Left renal pelvis (tissue), 4 donors: ENCODE results near the gene ALDH1L1. TPM values are rescaled to one million over a fixed set of nuclear protein-coding genes. Genes with fewer than 3 reads are reported as not detected.

Experiments
- DNase-seq, 4 donors: peaks; one replicate each; pipeline ENCODE4 v3.0.0-alpha.2; 2013; ENCODE audit warnings: low read depth in 4 of 4, low spot score in 3 of 4
- polyA plus RNA-seq, 4 donors: library from polyadenylated mRNA; unstranded; fragments of 120-200 nt; gene quantifications; one replicate each; pipeline ENCODE4 v1.2.1, GENCODE V29; 2013; ENCODE audit not compliant: insufficient read length in 4 of 4

Gene ALDH1L1
- polyA plus RNA-seq: 10 to 100 TPM in 3 of 4 donors, 1 to 10 TPM in 1; 3.2 to 48.3 (median 30.3) TPM

DNA sequence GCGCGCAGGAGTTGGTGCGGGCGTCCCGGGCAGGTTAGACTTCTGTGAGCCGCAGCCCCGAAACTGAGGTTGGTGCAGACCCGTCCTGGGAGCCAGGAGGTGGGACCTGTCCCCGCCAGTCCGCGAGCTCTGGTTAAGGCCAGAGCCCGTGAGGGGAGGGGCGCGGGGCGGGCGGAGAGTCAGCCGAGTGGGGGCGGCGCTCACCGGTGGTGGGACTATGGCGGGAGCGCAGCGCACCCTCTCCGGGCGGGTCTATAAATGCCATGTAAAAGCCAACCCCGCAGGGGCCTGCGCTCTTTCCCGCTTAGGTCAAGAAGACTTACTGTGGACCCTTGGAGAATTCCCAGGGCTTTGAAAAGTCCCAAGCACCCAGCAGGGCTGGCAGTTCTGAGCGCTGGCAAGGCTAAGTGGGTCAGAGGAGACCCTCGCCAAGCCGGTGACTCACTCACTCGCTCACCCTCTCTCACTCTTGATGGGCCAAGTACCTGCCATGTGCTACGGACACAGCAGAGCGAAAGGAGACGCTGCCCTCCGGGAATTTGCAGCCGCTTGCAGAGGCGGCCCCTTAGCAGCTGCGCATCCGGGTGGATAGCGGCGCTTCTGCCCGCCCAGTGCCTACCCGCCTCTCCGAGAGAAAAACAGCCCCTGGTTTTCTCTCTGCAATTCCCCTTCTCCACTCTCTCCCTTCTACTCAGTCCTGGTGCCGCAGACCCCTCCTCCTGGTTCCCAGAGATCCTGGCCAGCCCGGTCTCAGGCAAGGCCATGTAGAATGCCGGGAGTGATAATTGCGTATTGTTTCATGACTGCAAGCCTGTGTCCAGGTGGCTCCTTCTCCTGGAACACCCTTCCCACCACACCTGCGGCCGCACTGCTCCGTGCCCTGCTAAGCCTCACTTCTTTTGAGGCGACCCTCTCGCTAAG, at the start of gene ALDH1L1:
TSS of gene ALDH1L1 (minus strand) at position 110 of the 921 bp plus-strand sequence. CDS start 19,607 bp downstream, outside the sequence.
- peak in 2 of 4 donors; percentile 33 for DNase-seq

GRCh38 chr3:126226374-126226773, 46.0 kb upstream of the ALDH1L1 start:
- DNase-seq: no peak

DNA sequence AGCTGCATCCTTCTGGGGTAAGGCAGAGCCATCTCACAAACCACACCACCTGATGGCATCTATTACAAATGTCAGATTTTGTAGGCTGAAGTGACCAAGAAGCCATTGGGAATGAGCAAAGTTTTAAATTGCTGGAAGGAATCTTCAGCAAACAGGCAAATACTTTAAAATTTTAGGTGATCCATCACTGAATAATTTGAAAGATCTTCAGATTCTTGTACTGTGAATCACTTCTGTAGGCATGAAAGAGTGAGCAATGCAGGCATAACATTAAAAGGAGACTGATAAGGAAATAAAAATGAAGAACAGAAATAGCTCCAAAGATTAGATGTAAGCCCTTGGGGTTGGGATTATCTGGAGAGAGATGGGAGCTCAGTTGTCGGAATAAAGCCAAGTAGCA, 36.0 kb upstream of the ALDH1L1 start:
- DNase-seq: no peak

DNA sequence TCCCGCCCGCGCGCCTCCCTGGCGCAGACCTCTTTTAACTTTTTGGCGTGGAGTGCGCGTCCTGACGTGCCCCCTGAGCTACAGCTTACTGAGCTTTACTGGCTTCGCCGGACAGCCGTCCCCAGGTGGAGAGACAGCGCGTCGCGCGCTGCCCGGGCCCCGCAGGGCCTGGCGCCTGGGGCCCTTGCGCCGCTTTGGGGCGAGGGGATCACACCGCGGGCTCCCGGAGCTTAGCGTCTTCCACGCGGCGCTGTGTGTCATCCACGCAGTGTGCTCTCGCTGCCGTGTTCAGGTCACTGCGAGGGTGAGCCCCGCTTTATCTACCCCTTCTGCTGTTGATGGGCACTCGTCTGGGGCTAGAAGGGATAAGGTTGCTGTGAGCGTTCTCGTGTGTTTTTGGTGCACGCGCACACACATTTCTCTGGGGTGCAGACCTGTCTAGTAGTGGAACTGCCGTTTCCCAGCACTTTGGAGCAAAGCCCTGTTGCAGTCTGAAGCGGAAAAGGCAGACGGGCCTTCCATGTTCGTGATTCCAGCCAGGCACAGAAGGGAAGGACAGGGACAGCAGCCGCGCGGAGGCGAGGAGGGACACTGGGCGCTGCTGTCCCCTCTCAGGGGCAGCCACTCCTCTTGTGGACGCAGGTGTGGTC, 33.1 kb upstream of the ALDH1L1 start:
- no peak for DNase-seq

DNA sequence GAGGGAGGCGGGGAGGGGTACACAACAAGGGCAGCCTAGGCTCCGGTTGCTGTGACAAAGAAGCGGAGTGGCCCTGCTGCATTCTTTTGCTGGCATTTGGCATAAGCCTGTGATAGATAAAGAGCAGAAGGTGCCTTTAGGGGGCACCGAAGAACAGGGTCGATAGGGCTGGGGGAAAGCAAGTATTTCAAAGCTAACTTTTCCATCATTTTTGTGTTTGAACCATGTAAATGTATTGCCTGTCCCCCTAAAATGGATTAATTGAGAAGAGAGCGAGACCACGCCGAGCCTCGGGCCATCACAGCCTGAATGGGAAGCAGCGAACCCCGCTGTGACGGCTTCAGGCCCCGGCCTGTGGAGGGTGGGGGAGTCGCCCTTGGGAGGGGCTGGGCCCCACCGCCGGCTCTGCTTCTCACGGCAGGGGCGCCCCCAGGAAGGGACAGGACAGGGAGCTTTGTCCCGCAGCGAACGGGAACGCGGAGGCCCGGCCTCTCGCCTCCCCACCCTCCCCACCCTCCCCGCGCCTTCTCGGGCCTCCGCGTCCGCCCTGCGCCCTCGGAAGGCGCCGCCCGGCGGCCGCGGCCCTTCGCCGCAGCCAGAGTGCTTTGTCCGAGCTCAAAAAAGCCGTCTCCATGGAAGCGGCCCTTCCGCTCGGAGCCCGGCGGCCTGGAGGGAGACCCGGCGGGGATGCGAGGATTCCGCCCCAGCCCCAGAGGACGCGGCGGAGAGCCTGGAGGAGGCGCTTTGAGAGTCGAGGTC, 32.4 kb upstream of the ALDH1L1 start:
- DNase-seq: peak in 3 of 4 donors; percentile 44 to 51 (median 51)

DNA sequence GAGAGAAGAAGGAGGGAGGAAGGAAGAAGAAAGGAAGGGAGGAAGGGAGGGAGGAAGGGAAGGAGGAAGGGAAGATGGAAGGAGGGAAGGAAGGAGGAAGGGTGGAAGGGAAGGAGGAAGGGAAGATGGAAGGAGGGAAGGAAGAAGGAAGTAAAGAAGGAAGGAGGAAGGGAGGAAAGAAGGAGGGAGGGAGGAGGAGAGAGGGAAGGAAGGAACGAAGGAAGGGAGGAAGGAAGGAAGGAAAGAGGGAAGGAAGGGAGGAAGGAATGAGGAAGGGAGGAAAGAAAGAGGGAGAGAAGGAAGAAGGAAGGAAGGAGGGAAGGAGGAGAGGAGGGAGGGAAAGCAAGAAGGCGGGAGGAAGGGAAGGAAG, 31.8 kb upstream of the ALDH1L1 start:
- DNase-seq: no peak

DNA sequence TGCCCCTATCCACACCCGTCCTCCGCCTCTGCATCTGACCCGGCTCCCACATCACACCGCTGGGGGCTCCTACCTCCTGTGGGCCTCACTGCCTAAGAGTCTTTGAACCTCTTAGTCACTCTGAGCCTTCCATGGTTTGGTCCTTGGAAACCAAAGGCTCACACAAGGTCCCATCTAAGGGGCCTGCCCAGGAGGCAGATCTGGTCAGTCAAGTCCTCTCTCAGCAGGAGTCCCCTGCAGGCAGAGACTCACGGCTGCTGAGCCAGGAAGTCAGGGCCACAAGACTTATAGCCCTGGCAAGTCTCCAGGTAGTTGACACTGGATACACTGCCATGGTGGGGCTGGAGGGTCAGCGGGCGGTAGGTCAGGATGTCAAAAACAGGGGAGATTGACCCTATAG, 31.2 kb upstream of the ALDH1L1 start:
- no peak for DNase-seq

DNA sequence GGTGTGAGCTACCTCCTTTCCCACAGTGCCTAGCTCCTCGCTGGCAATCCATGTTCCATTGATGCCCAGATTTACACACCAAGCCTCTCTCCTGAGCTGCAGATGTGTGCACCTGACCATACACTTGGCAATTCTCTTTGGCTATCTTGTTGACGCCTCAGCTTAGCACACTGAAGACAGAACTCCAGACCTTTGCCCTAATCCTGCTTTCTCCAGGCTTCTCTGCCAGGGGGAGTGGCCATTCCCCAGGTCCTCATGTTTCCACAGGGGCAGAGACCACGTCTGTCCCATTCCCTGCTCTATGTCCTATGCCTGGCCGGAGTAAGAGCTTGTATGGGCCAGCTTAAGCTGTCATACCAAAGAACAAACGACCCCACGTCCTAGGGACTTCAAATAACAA, 30.2 kb upstream of the ALDH1L1 start:
- no peak for DNase-seq

GRCh38 chr3:126209741-126210140, 29.4 kb upstream of the ALDH1L1 start:
- DNase-seq: no peak

DNA sequence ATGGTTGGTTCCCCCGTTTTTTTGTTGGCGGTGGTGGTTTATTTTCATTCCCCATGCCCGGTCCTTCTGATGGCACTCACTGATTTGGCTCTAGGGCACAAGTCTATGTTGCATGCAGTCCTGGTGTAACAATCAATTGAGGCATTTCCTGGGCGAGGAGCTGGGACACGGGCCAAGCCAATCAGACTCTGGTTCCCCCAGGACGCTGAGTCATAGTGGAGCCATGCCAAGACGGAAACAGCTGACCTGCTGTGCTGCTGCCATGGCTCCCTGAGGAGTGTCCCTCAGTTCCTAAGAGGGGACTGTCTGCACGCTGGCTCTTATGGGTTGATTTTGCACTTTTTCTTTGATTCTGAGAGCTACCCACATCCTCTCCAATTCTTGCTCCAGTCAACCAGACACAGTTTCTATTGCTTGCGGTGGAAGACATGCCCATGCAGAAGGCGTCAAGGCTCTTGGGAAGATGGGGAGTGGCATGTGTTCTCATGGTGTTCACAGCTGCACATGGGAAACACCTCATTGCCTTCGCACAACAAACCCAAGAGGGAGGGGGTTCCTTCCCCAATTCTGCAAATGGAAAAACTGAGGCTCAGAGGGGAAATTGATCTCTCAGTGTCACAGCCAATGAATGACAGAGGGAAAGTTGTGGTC, 28.3 kb upstream of the ALDH1L1 start:
- no peak for DNase-seq

DNA sequence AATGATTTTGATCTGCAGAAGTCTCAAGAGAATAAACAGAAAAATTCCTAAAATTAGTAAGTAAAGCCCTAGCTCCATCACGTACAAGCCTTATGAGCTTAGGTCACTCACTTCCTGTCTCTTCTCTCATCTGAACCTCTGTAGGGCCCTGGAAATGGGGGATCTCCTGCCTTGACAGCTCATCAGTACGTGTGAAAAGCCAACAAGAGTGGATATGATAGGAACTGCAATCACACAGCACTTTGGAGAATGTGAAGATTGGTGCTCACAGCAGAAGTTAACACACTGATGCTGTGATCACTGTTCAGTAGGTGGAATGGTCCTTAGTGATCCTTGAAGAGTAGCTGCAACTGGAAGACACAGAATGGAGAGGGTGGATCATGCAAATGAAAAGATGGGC, 27.8 kb upstream of the ALDH1L1 start:
- DNase-seq: no peak

DNA sequence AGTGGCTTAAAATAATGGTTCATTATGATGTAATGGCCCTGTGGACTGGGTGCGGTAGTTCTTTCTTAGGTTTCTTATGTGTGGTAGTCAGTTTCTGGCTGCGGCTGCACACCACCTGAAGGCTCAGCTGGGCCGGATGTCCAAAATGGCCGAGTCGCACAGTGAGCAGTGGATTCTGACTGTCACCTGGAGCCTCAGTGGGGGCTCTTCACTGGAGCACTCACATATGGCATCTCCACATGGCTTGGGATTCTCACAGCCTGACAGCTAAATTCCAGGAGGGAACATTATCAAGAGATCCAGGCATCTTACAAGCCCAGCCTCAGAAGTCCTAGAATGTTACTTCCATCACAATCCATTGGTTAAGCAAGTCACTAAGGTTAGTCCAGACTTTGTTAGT, 26.8 kb upstream of the ALDH1L1 start:
- DNase-seq: no peak

DNA sequence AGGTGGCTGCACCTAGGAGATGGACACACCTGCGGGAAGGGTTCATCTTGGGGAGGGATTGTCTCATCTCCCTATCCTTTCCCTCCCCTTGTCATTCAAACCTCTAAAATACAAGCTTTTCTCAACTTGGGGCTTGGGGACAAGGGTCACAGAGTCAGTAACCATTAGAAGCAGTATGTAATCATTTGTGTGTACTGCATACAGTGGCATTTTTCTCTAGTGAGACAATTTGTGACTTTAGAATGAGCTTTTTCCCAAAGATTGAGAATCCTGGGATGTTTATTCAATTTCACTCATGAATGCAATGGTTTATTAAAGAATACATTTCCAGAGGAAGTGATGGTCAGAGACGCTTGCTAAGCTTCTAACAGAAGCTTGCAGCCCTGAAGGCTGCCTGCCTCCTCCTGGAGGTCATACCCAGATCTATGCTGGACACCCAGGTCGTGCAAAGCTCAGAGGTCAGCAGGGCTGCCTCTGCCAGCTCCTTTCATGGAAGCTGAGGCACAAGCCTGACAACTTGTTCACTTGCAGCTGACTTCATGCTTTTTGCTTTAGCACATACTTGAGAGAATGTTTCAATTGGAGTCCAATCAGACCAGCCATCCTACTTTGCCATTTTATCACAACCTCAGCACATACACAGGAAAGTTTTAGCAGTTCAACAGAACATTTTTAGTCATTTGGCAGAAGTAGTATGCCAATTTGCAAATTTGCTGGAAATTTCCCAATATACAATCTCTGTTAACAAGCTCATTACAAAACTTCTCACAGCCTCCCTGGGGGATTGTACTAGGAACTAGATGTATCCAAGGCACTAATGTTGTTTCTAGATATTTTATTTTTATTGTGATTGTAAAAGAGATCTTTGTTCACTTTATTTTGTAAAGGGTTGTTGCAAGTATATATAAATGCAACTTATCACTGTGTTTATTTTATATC, 25.6 kb upstream of the ALDH1L1 start:
- no peak for DNase-seq

DNA sequence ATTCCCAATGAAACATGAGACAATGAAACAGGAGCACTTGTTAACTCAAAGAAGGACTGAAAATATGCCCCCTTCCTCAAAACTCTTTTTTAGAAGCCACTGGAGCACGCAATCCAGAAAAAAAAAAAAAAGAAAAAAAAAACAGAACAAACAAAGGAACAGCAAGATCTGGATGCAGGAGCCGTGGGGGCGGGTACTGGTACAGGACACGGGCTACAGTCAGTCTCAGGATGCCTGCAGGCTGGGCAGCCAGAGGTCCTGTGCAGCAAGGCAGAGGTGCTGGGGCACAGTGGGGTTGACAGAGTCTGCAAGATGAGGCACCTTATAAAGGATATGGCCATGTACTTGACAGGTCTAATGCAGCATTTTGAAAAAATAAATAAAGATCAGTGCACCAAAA, 22.3 kb upstream of the ALDH1L1 start:
- no peak for DNase-seq

DNA sequence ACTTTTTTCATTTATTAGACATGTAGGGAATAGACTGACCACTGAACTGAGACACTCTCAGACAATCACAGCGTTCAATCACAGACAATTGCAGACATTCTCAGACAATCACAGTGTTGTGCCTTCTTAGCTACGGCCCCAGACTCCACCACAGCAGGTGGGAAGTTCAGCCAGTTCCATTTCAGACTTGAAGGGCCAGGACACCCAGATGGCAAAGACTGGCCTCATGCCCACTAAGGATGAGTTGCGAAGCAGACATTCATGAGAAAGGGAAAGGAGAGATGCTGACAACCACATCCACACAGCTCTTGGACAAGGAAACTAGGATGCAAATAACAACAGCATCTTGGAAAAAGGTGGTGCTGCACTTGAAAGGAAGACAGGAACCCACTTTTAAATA, 21.9 kb upstream of the ALDH1L1 start:
- no peak for DNase-seq

DNA sequence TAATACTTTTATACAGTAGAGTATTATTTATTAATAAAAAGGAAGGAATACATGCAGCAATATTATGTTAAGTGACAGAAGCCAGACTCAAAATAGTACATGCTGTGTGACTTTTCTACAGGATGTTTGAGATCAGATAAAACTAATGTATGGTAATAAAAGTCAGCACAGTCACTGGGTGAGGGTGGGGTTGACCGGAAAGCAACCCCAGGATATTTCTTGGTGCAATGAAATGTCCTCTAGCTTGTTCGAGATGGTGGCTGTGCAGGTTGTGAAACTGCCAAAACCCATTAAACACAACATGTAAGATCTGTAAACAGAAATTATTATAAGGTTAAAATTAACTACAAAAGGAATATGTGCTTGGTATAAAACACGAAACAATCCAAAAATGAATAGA, 20.8 kb upstream of the ALDH1L1 start:
- no peak for DNase-seq

DNA sequence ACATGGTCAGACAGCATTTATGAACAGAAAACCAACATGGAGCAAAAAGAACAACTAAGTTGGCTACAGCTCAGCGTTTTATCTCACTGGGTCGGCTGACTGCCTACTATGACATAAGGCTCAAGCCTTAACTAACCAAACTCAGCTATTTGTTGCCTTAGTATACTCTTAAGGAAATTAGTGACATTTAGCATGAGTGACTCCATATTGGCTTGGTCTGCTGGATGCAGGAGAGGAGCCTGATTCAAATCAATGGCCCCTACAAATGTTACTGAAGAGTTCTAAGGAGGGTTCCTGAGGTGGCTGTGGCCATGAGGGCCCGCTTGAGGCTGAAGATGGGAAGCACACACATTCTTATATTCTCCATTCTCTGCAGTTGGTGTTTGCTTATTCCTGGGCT, 20.1 kb upstream of the ALDH1L1 start:
- DNase-seq: no peak

- no peak for DNase-seq
Observed at GRCh38 chr3:126199256-126199655, 18.9 kb upstream of the ALDH1L1 start.

- DNase-seq: no peak
Observed at GRCh38 chr3:126197854-126198584, 17.6 kb upstream of the ALDH1L1 start.
